Fibroblast of lung (primary cell): ENCODE data around the gene SYT3.

ENCODE experiments used
- CTCF ChIP-seq, 2 donors: IDR thresholded peaks in 1 of 2; conservative IDR thresholded peaks in 1 of 2; 1 replicate in 1 of 2; 2 replicates in 1 of 2; pipeline ENCODE4 v1.5.1; 2011 to 2012; ENCODE audit warnings: low read length in 2 of 2, control low read depth in 1 of 2, inconsistent platforms in 1 of 2, low read depth in 1 of 2, mild to moderate bottlenecking in 1 of 2
- EZH2 ChIP-seq: IDR thresholded peaks from 2 replicates; pipeline ENCODE4 v1.5.1; 2012; ENCODE audit warnings: low read length, control low read depth, mild to moderate bottlenecking; ENCODE audit errors: missing control alignments

DNA sequence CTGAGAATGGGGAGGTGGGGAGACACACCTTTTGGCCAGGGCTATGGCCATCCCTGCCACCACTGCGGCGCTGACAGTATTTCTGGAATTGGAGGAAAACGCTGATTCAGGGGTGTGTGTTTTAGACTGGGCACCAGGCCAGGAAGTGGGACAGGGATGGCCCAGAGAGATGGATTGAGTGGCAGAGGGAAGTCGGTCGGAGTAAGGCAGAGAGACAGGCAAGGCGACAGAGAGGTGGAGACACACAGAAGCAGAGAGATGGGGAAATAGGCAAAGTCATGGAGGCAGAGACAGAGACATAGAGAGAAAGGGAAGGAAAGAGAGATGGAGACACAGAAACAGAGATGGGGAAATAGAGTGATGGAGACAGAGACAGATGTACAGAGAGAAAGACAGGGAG is 5.4 kb upstream of the SYT3 start:
- no peak for TF ChIP-seq CTCF (conservative IDR thresholded peaks at IDR 0.05 in 1 of 2, IDR thresholded peaks at IDR 0.05 in 1 of 2; ENCODE audit: low read depth in 1 of 2, low read length in 2 of 2)
- no peak for TF ChIP-seq EZH2
